Liver (tissue), 6 donors: Measurements from ENCODE around the gene CEP78. TPM values are rescaled to one million over a fixed set of nuclear protein-coding genes. Genes with fewer than 3 reads are reported as not detected.

Source experiments
- HNF4G ChIP-seq: IDR thresholded peaks from 2 replicates; pipeline ENCODE4 v1.6.1; 2016; ENCODE audit warnings: antibody characterized with exemption
- RXRA ChIP-seq, 2 donors: IDR thresholded peaks; 2 replicates each; pipeline ENCODE4 v1.6.1; 2017 to 2018; ENCODE audit warnings: antibody characterized with exemption in 2 of 2, mild to moderate bottlenecking in 1 of 2
- YY1 ChIP-seq: IDR thresholded peaks from 2 replicates; pipeline ENCODE4 v1.6.1; 2016; ENCODE audit warnings: antibody characterized with exemption, mild to moderate bottlenecking
- polyA plus RNA-seq, 2 donors: library from polyadenylated mRNA; stranded (reverse) in 1 of 2; unstranded in 1 of 2; fragments of 200-250 nt in 1 of 2; fragments of >200 nt in 1 of 2; fragmentation: Nextera tagmentation in 1 of 2; extraction: Ambion mirVana in 1 of 2; gene quantifications; one replicate each; pipeline versions ENCODE4 v1.2.1 to v1.2.3, GENCODE V29; 2013 to 2015
- small RNA-seq: library from RNA; depleted of rRNA; stranded (forward); fragments of <200 nt; gene quantifications from one replicate; pipeline ENCODE3, GENCODE V24; 2014
- total RNA-seq, 2 donors: library from RNA; depleted of rRNA; stranded (reverse); fragments of >200 nt; gene quantifications; one replicate each; pipeline ENCODE4 v1.2.3, GENCODE V29; 2014
- TF ChIP-seq, protein P1 (sequence below): fragments of 150-350 bp; IDR thresholded peaks from 2 replicates; pipeline ENCODE4 v1.5.1; 2017; ENCODE audit warnings: improper control_type of control experiment, low read depth, low read length; ENCODE audit not compliant: missing input control
- TF ChIP-seq, protein P2 (sequence below): IDR thresholded peaks from 2 replicates; pipeline ENCODE4 v1.6.1; 2016; ENCODE audit warnings: antibody characterized with exemption
- donor health status: healthy.
- donor health status: healthy.
- donor health status: healthy.

The CEP78 gene
- total and polyA plus RNA-seq, 4 donors, result 2.6 to 12.0 (median 6.4) TPM

DNA sequence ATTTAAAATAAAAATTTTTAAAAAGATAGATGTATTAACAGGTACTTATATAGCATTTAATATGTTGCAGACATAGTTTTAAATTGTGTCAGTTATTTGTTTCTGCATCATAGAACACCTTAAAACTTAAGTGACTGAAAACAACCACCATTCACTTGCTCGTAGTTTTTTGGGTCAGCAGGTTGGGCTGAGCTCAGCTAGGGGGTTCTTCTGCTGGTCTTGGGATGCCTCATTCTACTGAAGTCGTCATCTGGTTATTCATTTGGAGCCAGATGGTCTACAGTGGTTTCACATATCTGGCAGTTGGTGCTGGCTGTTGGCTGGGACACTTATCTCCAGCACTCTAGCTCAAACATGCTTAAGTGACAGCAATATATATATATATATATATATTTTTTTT lies 90.7 kb downstream of the CEP78 start (continued):
- TF ChIP-seq, protein P1, sequence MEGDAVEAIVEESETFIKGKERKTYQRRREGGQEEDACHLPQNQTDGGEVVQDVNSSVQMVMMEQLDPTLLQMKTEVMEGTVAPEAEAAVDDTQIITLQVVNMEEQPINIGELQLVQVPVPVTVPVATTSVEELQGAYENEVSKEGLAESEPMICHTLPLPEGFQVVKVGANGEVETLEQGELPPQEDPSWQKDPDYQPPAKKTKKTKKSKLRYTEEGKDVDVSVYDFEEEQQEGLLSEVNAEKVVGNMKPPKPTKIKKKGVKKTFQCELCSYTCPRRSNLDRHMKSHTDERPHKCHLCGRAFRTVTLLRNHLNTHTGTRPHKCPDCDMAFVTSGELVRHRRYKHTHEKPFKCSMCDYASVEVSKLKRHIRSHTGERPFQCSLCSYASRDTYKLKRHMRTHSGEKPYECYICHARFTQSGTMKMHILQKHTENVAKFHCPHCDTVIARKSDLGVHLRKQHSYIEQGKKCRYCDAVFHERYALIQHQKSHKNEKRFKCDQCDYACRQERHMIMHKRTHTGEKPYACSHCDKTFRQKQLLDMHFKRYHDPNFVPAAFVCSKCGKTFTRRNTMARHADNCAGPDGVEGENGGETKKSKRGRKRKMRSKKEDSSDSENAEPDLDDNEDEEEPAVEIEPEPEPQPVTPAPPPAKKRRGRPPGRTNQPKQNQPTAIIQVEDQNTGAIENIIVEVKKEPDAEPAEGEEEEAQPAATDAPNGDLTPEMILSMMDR, result no peak
- TF ChIP-seq RXRA (IDR thresholded peaks at IDR 0.05), result no peak
- TF ChIP-seq, protein P2, sequence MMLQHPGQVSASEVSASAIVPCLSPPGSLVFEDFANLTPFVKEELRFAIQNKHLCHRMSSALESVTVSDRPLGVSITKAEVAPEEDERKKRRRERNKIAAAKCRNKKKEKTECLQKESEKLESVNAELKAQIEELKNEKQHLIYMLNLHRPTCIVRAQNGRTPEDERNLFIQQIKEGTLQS, result no peak
- TF ChIP-seq YY1, result no peak
- TF ChIP-seq HNF4G, result no peak

Small RNAs within 50 kb of the gene (small RNA-seq; reads per million reads assigned to genes)
- gene AL353705.4, result not detected

Other genes starting within 250 kb of the CEP78 start
- 10 to 100 TPM; 15.7 to 19.6 TPM for gene GNAQ, start 204.3 kb upstream of the CEP78 start, total RNA-seq
- 1 to 10 TPM; 6.8 to 9.5 TPM for gene GNAQ, start 204.3 kb upstream of the CEP78 start, polyA plus RNA-seq
- gene PSAT1, start 61.0 kb downstream of the CEP78 start, total RNA-seq, result 10 to 100 TPM; 28.0 to 57.1 TPM
- 100 to 1,000 TPM in 1 of 2 donors, 10 to 100 TPM in 1; 76.5 to 156 TPM for gene PSAT1, start 61.0 kb downstream of the CEP78 start, polyA plus RNA-seq